Activated CD8-positive, alpha-beta T cell treated with anti-CD3 and anti-CD28 coated beads for 36 hours (primary cell): ENCODE results near the gene FARP2. TPM values are rescaled to one million over a fixed set of nuclear protein-coding genes. Genes with fewer than 3 reads are reported as not detected.

Source experiments
- ATAC-seq: fragments of 200-7000 bp; cut with Tn5 transposase; one replicate; pipeline ENCODE4 v1.10.0; 2021; ENCODE audit warnings: mild to moderate bottlenecking, moderate library complexity
- CTCF ChIA-PET: fragments of 350-600 bp; sonication (Branson Sonifier 250); formaldehyde crosslinking; loops from one replicate; lab custom pipeline; 2021; ENCODE audit warnings: antibody characterized with exemption; lab: Charles Lee
- POLR2A ChIA-PET: fragments of 350-600 bp; sonication (Branson Sonifier 250); formaldehyde crosslinking; loops from one replicate; lab custom pipeline; 2021; ENCODE audit warnings: antibody characterized with exemption; lab: Charles Lee
- DNase-seq: peaks from one replicate; pipeline ENCODE4 v3.0.0-alpha.2; 2020
- H3K27ac Mint-ChIP-seq: one replicate; pipeline ENCODE4 v1.8.0; 2021; ENCODE audit warnings: mild to moderate bottlenecking, mixed read lengths
- H3K27me3 Mint-ChIP-seq: one replicate; pipeline ENCODE4 v1.8.0; 2021; ENCODE audit warnings: mixed read lengths
- H3K36me3 Mint-ChIP-seq: one replicate; pipeline ENCODE4 v1.8.0; 2021; ENCODE audit warnings: low read depth, mixed read lengths
- H3K4me1 Mint-ChIP-seq: one replicate; pipeline ENCODE4 v1.8.0; 2021; ENCODE audit warnings: low read depth, mixed read lengths
- H3K4me3 Mint-ChIP-seq: one replicate; pipeline ENCODE4 v1.8.0; 2021; ENCODE audit warnings: mild to moderate bottlenecking, moderate library complexity, mixed read lengths
- H3K9me3 Mint-ChIP-seq: one replicate; pipeline ENCODE4 v1.8.0; 2021; ENCODE audit warnings: mixed read lengths
- CTCF ChIP-seq: fragments of 200-600 bp; IDR thresholded peaks from one replicate; pipeline ENCODE4 v1.8.0; 2022; ENCODE audit warnings: antibody characterized with exemption, mild to moderate bottlenecking
- intact Hi-C: fragments of 100-400 bp; cut with micrococcal nuclease; formaldehyde crosslinking; loops from one replicate; pipeline ENCODE4 v1.10.0; 2022
- total RNA-seq, 2 experiments: library from RNA; stranded (reverse); gene quantifications; one replicate each; pipeline ENCODE4 v1.2.3, GENCODE V29; 2021

The FARP2 gene
- total RNA-seq, 2 experiments from 2014 or later, result 31.9 to 32.8 TPM

GRCh38 chr2:241493092-241493491, 137.0 kb downstream of the FARP2 start:
- Mint-ChIP-seq H3K27me3 (no peaks in the 10 kb centered on the region), H3K4me1 (no peaks in the 10 kb centered on the region), H3K27ac (no peak overlapping the region), H3K36me3 (peaks cover 5% of the 10 kb centered on the region), H3K4me3 (no peak overlapping the region), H3K9me3 (no peaks in the 10 kb centered on the region)
- ChIA-PET CTCF (no interaction called here), POLR2A (no interaction called here)
- DNase-seq (no peak), ATAC-seq (no peak)
- intact Hi-C loops, result no loop called here
- no peak for TF ChIP-seq CTCF

- H3K27ac Mint-ChIP-seq, result no peak overlapping the region
- CTCF ChIA-PET, result no interaction called here
- no peaks in the 10 kb centered on the region for H3K9me3 Mint-ChIP-seq
- no peak for TF ChIP-seq CTCF
- ATAC-seq (no peak), DNase-seq (no peak)
- POLR2A ChIA-PET, result no interaction called here
- intact Hi-C loops, result no loop called here
- H3K27me3 Mint-ChIP-seq, result no peaks in the 10 kb centered on the region
- no peaks in the 10 kb centered on the region for H3K4me1 Mint-ChIP-seq
- H3K4me3 Mint-ChIP-seq, result no peak overlapping the region
- H3K36me3 Mint-ChIP-seq, result peaks cover 5% of the 10 kb centered on the region
Measured at GRCh38 chr2:241494311-241494908, 138.3 kb downstream of the FARP2 start.

- Mint-ChIP-seq H3K4me1 (no peaks in the 10 kb centered on the region), H3K27ac (no peak overlapping the region), H3K9me3 (no peaks in the 10 kb centered on the region), H3K4me3 (no peak overlapping the region), H3K27me3 (no peaks in the 10 kb centered on the region), H3K36me3 (peaks cover 5% of the 10 kb centered on the region)
- intact Hi-C loops, result no loop called here
- no peak for DNase-seq
- CTCF ChIA-PET, result no interaction called here
- no peak for TF ChIP-seq CTCF
- no peak for ATAC-seq
- POLR2A ChIA-PET, result no interaction called here
Measured at GRCh38 chr2:241495172-241496002, 139.3 kb downstream of the FARP2 start.

- POLR2A ChIA-PET, result no interaction called here
Measured at GRCh38 chr2:241496003-241496707, 140.1 kb downstream of the FARP2 start.

More at GRCh38 chr2:241496003-241496707, 140.1 kb downstream of the FARP2 start:
- Mint-ChIP-seq H3K36me3 (peaks cover 5% of the 10 kb centered on the region), H3K4me1 (no peaks in the 10 kb centered on the region), H3K27ac (no peak overlapping the region), H3K9me3 (no peaks in the 10 kb centered on the region), H3K27me3 (no peaks in the 10 kb centered on the region), H3K4me3 (no peak overlapping the region)
- ATAC-seq (no peak), DNase-seq (no peak)
- TF ChIP-seq CTCF, result no peak
- CTCF ChIA-PET, result no interaction called here
- intact Hi-C loops, result no loop called here
